SK-MEL-5 (cell line): ENCODE results near the gene ITGAD. TPM values are rescaled to one million over a fixed set of nuclear protein-coding genes. Genes with fewer than 3 reads are reported as not detected.
"Not testable (repeated sequence)": the region's sequence is repeated elsewhere in the genome, so short reads cannot be mapped to it uniquely, and the experiment has no call there.

ENCODE experiments used
- DNase-seq: peaks from one replicate; pipeline ENCODE4 v3.0.0-alpha.2; 2016; ENCODE audit warnings: low read depth, low spot score
- in situ Hi-C: cut with HindIII; loops from 2 replicates; pipeline ENCODE4 v1.10.0; 2016; ENCODE audit warnings: low sequenced_read_pairs, high pct_unique_total_duplicates, low pct_unique_long_range_greater_than_20kb
- total RNA-seq: library from RNA; depleted of rRNA; stranded (reverse); fragments of >200 nt; shearing (Covaris generic); gene quantifications from 2 replicates; pipeline ENCODE4 v1.2.3, GENCODE V29; 2014

Gene ITGAD
- total RNA-seq, 1 experiment from 2014 or later = 0.13 TPM

DNA sequence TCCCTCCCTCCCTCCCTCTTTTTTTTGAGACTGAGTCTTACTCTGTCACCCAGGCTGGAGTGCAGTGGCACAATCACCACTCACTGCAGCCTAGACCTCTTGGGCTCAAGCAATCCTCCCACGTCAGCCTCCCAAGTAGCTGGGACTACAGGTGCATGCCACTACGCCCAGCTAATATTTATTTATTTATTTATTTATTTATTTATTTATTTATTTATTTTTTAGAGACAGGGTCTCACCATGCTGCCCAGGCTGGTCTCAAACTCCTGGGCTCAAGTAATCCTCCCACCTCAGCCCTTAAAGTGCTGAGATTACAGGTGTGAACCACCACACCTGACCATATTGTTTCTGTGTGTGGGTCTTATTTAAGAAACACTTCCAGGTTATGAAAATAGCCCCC is 23.9 kb downstream of the ITGAD start:
- DNase-seq, in situ Hi-C loops: not testable (repeated sequence)

DNA sequence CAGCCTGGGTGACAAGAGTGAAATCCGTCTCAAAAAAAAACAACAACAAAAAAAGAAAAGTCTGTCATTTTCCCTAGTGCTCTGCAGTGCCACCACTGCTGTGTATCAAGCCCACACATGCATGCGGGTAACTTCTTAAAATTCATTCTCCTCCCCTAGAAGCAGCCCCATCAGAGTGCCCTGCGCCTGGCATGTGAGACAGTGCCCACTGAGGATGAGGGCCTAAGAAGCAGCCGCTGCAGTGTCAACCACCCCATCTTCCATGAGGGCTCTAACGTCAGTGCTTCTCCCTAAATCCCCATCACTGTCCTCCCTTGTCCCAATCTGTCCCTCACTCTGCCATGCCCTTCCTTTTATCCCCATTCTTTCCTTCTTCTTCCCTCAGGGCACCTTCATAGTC is 24.8 kb downstream of the ITGAD start:
- in situ Hi-C loops = no loop called here

DNA sequence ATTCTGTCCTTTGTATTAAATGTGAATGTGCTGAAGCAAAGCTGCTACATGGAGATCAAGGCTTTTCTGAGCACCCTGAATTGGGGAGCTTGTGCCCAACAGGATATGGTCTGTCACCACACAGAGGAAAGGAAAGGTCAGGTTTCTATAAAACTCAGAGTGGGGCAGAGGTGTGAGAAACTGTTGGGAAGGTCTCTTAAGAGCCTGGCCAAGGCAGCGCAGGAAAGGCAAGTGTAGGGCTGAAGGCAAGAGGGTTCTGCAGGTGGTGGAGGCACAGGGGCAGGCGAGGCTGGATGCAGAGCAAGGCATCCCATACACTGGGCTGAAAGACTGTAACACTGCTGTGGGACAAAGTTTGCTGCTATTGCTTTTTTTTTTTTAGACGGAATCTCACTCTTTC is 26.9 kb downstream of the ITGAD start:
- no peak for DNase-seq
- in situ Hi-C loops = no loop called here

More for the DNA sequence above, 24.8 kb downstream of the ITGAD start:
- DNase-seq = no peak

DNA sequence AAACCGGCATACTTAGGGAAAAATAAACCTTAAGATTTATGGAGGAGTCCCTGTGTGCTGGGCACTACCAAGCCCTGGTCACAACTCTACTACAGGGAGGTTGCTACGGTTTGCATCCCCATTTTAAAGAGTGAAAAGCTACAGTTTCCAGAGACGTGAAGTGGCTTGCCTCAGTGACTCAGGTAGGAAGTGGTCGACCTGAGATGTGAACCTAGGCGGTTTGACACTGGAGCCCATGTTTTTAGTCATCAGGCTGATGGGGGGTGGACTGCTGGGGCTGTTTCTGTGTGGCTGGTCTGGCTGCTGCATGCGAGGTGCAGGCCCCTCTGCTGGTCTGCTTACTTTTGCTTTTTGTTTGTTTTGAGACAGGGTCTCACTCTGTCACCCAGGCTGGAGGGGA is 28.5 kb downstream of the ITGAD start:
- in situ Hi-C loops = no loop called here
- no peak for DNase-seq

DNA sequence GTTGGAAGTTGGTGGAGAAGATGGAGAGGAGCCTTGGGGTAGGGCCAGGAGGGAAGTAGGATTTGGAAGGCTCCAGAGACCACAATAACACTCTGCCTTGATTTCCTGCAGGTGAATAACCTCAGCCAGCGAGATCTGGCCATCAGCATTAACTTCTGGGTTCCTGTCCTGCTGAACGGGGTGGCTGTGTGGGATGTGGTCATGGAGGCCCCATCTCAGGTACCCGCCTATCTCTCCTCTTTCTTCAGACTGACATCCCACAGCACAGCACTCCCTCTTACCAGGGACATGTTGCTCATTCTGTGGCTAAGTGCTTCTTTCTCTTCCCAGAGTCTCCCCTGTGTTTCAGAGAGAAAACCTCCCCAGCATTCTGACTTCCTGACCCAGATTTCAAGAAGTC is 30.1 kb downstream of the ITGAD start:
- in situ Hi-C loops = no loop called here
- no peak for DNase-seq

DNA sequence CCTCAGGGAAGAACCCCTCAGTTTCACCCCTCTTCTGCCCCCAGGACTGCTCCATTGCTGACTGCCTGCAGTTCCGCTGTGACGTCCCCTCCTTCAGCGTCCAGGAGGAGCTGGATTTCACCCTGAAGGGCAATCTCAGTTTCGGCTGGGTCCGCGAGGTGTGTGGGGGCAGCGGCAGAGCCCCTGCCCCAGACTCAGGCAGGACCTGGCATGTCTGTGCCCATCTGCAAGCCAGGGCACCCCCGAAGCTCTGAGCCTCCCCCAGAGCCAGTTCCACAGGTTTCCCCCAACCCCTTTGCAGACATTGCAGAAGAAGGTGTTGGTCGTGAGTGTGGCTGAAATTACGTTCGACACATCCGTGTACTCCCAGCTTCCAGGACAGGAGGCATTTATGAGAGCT is 30.7 kb downstream of the ITGAD start:
- in situ Hi-C loops = no loop called here
- no peak for DNase-seq

DNA sequence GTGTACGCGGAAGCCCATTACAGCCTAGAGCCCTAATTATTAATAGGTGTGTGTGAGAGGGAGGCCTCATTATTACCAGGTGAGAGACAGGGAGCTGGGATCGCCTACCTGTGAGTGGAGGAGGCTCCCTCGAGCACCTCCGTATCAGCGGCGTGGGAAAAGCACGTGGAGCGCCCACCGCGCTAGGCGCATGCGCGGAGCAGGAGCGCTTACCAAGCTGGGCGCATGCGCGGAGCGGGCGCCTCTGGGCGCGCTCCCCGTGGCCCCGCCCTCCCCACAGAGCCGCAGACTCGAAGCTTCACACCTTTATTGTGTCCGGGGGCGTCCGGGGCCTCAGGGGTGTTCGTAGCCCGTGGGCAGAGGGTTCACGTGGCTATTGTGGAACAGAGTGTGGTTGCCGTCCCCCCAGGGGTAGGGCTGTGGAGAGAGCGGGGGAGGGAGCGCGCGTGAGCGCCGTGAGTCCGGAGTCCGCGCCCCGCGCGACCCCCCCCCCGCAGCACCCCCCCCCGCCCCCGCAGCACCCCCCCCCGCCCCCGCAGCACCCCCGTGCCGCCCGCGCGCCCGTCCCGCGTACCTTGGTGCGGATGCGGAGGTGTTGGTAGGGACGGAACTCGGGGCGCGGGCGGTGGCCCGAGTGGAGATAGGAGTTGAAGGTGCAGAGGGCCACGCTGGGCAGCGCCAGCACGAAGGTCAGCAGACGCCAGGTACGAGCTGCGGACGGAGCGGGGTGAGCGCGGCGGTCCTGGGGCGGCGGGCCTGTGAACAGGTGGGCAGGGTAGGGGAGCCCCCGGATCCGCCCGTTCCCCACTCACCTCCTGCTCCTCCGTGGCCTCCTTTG is 34.5 kb downstream of the ITGAD start:
- in situ Hi-C loops = no loop called here
- DNase-seq = peak; percentile 34

DNA sequence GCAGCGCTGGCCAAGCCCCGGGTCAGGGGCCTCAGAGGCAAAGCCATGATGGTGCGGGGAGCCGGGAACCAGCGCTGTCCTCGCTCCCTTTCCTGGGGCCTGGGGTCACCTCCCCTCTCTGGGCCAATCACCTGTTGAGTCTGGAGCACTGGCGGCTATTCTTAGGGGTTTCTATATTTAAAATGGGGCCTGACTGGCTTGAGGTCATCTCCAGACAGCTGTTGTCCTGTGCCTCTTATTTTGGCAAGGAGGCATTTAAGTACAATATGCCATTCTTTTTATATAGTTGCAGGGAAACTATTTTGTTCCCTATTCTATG is 35.1 kb downstream of the ITGAD start, which contains the start of gene COX6A2:
Gene COX6A2, minus strand, starts transcription at position 82 of the 319 bp plus-strand sequence. Its CDS starts 35 bp downstream, at position 47.
- in situ Hi-C loops = no loop called here
- DNase-seq = no peak

DNA sequence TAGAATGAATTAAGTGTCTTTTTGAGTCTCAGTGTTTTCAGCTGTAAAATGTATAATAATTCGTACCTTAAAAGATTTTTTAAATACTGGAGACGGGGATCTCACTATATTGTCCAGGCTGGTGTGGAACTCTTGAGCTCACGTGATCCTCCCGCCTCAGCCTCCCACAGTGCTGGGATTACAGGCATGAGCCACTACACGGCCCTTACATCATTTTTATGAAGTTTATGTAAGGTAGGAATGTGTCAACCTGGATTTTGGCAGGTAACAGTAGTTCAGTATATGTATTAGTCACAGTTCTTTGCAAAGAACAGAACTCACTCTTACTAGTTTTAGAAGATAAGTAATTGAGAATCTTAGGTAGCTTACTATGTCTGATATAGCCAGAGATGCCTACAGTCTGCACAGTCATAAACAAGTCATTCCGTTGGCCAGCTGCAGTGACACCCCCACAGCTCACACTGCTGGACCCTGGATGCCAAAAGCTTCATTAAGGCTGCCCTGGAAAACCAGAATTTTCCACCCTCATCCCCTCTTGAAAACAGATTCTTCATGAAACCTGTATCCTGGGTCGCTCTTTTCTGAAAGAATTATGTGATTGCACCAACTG is 35.6 kb downstream of the ITGAD start:
- in situ Hi-C loops = no loop called here

DNA sequence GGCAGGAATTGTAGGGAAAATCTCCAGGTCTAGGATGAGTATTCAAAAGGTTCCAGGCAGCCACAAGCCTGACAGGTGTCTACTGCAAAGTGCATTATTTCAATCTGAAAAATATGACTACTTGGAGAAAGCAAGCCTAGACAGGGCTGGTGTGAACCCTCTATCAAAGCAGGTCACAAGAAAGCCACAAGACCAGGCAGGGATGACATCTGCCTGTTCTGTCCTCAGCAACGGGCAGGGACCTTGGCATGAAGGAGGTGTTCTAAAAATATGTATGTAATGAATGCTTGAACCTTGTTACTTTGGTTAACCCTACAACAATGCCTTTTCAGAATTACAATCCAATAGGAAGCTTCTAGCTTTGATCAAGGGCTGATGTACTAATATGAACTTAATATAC is 36.2 kb downstream of the ITGAD start:
- in situ Hi-C loops = no loop called here
- DNase-seq = no peak

More for the DNA sequence above, 35.6 kb downstream of the ITGAD start:
- DNase-seq = no peak

DNA sequence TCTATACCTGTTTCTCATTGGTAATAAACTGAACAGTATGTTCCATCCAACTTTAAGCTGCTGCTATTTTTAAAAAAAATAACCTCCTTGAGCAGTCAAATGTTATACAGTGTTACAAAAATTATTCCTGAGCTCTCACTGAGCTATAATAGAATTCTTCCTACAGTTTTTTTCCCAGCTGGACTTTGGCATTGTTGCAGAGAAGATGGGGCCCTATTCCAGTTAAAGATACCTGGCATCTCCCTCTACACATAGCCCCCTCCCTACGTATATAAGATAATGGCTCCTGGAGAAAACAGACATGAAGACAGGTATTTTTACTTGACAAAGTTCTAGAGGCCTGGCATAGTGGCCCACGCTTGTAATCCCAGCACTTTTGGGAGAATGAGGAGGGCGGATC is 36.7 kb downstream of the ITGAD start:
- in situ Hi-C loops = no loop called here
- no peak for DNase-seq

DNA sequence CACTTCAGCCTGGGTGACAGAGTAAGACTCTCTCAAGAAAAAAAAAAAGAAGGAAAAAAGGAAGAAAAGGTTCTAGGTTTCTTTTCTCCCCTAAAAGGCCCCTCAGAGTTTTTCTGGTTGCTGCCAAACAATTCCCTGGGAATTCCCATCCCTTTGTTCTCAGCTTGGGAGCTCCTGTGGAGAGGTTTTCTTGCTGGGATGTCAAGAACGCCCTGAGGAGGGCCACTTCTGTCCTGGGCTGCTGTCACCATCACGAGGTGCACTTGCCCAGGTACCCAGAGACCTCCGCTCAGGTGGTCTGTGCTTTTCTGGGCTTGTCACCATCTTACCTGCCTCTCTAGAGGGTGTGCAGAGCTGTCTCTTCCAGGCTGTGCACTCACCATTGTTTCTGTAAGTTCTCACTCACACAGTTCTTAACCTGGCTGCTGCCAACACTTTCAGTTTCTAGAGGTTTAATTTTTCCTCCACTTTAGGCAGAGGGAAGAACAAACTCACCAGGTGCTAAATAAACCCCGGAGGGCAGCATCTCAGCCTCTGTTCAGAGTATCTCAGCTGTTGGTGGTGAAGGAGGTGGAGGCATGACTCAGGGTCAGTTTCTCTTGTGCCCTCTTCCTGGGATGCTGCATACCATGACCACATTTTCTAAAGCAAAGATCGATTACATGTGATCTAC is 37.4 kb downstream of the ITGAD start:
- in situ Hi-C loops = no loop called here
- no peak for DNase-seq

DNA sequence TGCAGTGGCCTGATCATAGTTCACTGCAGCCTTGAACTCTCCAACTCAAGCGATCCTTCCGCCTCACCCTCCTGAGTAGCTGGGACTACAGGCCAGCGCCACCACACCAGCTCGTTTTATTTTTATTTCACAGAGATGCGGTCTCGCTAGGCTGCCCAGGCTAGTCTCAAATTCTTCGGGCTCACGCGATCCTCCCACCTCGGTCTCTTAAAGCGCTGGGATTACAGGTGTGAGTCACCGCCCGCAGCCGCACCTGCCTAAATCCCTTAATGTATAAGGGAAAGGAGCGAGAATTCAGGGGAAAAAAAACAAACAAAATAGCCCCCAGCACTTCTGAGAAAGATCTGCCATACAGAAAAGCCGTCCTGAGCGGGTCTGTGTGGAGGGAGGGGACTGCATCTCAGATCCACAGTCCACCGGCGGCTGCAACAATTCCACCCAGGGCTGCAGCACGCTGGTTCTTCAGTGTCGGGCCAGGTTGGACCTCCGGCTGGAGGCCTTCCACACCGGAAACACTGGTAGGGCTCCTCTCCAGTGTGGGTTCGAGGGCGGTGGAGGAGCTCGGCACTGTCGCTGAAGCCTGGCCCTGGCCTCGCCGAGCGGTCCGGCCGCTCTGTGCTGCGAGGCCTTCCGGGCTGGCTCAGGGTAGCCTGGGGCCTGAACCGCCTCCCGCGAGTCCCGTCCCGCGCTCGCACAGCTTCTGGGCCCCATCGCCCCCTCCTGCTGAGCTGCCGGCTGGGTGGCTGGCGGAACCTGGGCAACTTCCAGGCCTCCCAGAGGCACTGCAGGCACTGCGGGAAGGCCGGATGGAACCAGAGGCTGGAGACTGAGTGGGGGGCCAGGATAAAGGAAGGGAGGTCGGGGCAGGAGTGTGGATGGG is 42.4 kb downstream of the ITGAD start:
- in situ Hi-C loops = no loop called here

DNA sequence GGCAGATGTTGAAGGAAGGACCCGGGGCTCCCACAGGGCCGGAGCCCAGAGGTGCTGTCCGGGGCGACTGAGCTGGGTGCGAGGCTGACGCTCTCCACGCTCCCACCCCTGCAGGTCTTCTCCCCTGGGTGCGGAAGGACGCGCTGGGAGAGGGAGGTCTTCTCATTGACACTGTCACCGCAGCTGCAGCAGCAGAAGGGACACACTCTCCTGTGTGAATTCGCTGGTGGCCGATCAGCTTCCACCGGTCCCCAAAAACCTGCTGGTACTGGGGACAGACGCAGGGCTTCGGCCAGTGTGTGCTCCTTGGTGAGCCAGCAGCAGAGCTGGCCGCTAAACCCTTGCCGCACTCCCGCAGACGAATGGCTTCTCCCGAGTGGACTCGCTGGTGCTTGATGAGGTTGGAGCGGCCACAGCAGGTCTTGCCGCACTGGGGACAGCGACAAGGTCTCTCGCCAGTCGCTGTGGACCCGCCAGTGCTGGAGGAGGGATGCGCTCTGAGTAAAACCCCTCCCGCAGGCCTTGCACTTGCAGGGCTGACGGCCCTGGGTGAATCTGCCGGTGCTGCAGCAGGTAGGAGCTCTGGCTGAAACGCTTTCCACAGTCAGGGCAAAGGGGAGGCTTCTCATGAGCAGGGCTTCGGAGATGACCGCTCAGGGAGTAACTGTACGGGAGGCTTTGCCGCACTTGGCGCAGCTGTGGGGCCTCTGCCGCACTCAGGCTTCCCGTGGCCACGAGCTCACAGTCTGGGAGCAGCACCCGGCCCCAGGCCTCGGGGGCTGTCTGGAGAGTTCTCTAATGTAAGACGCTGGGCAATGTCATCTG is 43.3 kb downstream of the ITGAD start:
- in situ Hi-C loops = no loop called here

More for the DNA sequence above, 42.4 kb downstream of the ITGAD start:
- no peak for DNase-seq

DNA sequence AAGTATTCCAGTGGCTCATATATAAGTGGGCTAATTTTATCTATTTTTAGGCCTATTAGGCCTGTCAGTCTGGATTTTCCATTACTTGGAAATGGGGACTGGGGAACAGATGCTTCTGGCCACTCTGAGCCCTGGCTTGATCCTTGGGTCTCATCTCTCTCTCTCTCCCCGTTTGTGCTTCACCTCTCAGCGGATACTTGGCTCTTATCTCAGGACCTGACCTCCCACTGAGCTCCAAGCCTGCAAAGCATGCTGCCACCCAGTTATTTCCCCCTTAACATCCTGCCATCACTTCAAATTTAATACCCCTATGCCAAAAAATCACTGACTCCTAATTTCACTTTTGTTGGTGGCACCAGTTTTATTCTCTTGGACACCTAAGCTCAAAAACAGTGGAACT is 45.3 kb downstream of the ITGAD start:
- no peak for DNase-seq
- in situ Hi-C loops = no loop called here

More for the DNA sequence above, 43.3 kb downstream of the ITGAD start:
- no peak for DNase-seq

DNA sequence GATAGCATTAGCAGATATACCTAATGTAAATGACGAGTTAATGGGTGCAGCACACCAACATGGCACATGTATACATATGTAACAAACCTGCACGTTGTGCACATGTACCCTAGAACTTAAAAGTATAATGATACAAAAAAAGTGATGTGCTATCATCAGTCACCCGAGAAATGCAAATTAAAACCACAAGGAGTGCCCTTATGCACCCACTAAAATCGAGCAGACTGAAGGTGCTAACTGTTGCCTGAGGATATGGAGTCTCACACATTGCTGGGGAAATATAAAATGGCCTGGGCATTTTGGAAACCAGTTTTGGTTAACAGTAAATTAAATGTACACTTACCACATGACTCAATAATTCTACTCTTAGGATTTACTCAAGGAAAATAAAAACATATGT is 45.9 kb downstream of the ITGAD start:
- DNase-seq, in situ Hi-C loops: not testable (repeated sequence)

DNA sequence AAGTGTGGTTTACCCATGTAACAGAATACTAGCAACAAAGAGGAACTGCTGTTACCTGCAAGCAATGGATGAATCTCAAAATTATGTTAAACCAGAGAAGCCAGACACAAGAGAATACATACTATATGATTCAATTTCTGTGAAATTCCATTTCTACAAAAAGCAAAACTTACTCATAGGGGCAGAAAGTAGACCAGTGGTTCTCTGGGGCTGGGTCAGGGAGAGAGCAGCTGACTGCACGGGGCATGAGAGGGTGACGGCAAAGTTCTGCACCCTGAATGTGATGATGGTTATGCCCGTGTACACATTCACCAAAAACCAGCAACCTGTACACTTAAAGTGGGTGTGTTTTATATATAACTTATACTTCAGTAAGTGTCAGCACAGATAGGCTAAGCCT is 46.4 kb downstream of the ITGAD start:
- in situ Hi-C loops = no loop called here
- no peak for DNase-seq
